Measurements from ENCODE around the gene GPR84. TPM values are rescaled to one million over a fixed set of nuclear protein-coding genes. Genes with fewer than 3 reads are reported as not detected.

GPR84 gene
- total and polyA plus RNA-seq, 2 of the 8 experiments (the other 6 are each of a cell fraction or from before 2014, with no cell fraction given): 0.09 TPM; not detected in 1

GRCh38 chr12:54393207-54393609 is 28.9 kb upstream of the GPR84 start (continued):
- TF ChIP-seq CHD7 (IDR thresholded peaks at IDR 0.05; ENCODE audit: insufficient replicate concordance, low read length): no peak
- no peak for TF ChIP-seq SP2 (IDR thresholded peaks at IDR 0.05; ENCODE audit: low read length)
- TF ChIP-seq CBX8 (IDR thresholded peaks at IDR 0.05; ENCODE audit: borderline replicate concordance, low read depth, low read length): no peak
- no peak for TF ChIP-seq CTCF (IDR thresholded peaks at IDR 0.05; ENCODE audit: control extremely low read depth in 1 of 3, insufficient read depth in 1 of 3, low read depth in 1 of 3, low read length in 3 of 3)
- TF ChIP-seq EP300 (IDR thresholded peaks at IDR 0.05; ENCODE audit: borderline replicate concordance in 1 of 2, low read depth in 2 of 2, low read length in 2 of 2): no peak
- no peak for TF ChIP-seq FOSL1 (IDR thresholded peaks at IDR 0.05; ENCODE audit: insufficient read depth, low read depth, low read length)
- no peak for TF ChIP-seq KDM4A (IDR thresholded peaks at IDR 0.05; ENCODE audit: low read depth, low read length, severe bottlenecking)
- TF ChIP-seq KDM5A (IDR thresholded peaks at IDR 0.05; ENCODE audit: low read length): no peak

All from H1 (cell line).